Neural cell (in vitro differentiated cells): ENCODE results near the gene SLC10A1. TPM values are rescaled to one million over a fixed set of nuclear protein-coding genes. Genes with fewer than 3 reads are reported as not detected.

Source experiments
- H2AFZ ChIP-seq: fragments of 200-600, 300-800 bp; sonication (generic), shearing (Covaris generic); 2 replicates; pipeline ENCODE4 v1.6.0; 2014; ENCODE audit warnings: low read depth, mild to moderate bottlenecking, antibody characterized with exemption, low read length, moderate library complexity
- H3F3A ChIP-seq: fragments of 200-600 bp; shearing (Covaris generic); 2 replicates; pipeline ENCODE4 v1.6.1; 2016; ENCODE audit warnings: mild to moderate bottlenecking, moderate library complexity, mixed read lengths, antibody characterized with exemption, low read length; ENCODE audit not compliant: insufficient read depth, poor library complexity, severe bottlenecking
- H3K27ac ChIP-seq: fragments of 200-600, 300-800 bp; sonication (generic), shearing (Covaris generic); 2 replicates; pipeline ENCODE4 v1.5.1; 2014; ENCODE audit warnings: mild to moderate bottlenecking, low read length, moderate library complexity
- H3K27me3 ChIP-seq: fragments of 300-800, 200-600 bp; sonication (generic), shearing (Covaris generic); 2 replicates; pipeline ENCODE4 v1.6.0; 2014; ENCODE audit warnings: mild to moderate bottlenecking, low read depth, low read length, moderate library complexity; ENCODE audit not compliant: insufficient read depth
- H3K36me3 ChIP-seq: fragments of 300-800, 200-600 bp; sonication (generic), shearing (Covaris generic); 2 replicates; pipeline ENCODE4 v1.5.1; 2014; ENCODE audit warnings: mild to moderate bottlenecking, antibody characterized with exemption, low read length, moderate library complexity; ENCODE audit not compliant: insufficient read depth
- H3K4me2 ChIP-seq: fragments of 300-800, 200-600 bp; sonication (generic), shearing (Covaris generic); 2 replicates; pipeline ENCODE4 v1.6.0; 2014; ENCODE audit warnings: mild to moderate bottlenecking, low read length
- H3K4me3 ChIP-seq: fragments of 300-800, 200-600 bp; sonication (generic), shearing (Covaris generic); 2 replicates; pipeline ENCODE4 v1.5.1; 2014; ENCODE audit warnings: mild to moderate bottlenecking, low read length, moderate library complexity
- H3K79me2 ChIP-seq: fragments of 200-600 bp; shearing (Covaris generic); replicated peaks from 2 replicates; pipeline ENCODE4 v1.6.0; 2014; ENCODE audit warnings: mild to moderate bottlenecking, low read length, moderate library complexity; ENCODE audit not compliant: insufficient read depth
- H3K9ac ChIP-seq: fragments of 300-800, 200-600 bp; sonication (generic), shearing (Covaris generic); 2 replicates; pipeline ENCODE4 v1.6.1; 2016; ENCODE audit warnings: mild to moderate bottlenecking, low read length, mixed read lengths
- H3K9me2 ChIP-seq: fragments of 200-600 bp; shearing (Covaris generic); 2 replicates; pipeline ENCODE4 v1.6.1; 2016; ENCODE audit warnings: mild to moderate bottlenecking, low read length, mixed read lengths; ENCODE audit not compliant: insufficient read depth
- H3K9me3 ChIP-seq: fragments of 200-600, 300-800 bp; sonication (generic), shearing (Covaris generic); 2 replicates; pipeline ENCODE4 v1.6.1; 2016; ENCODE audit warnings: mild to moderate bottlenecking, mixed run types, low read length, moderate library complexity, mixed read lengths
- H4K20me1 ChIP-seq: fragments of 200-600 bp; shearing (Covaris generic); 2 replicates; pipeline ENCODE4 v1.6.1; 2016; ENCODE audit warnings: mild to moderate bottlenecking, mixed run types; ENCODE audit not compliant: insufficient read depth
- EZH2 ChIP-seq: fragments of 200-600, 300-800 bp; shearing (Covaris generic), sonication (generic); IDR thresholded peaks from 2 replicates; pipeline ENCODE4 v1.6.1; 2014; ENCODE audit warnings: antibody characterized with exemption, low read length, borderline replicate concordance, mild to moderate bottlenecking; ENCODE audit not compliant: insufficient read depth, poor library complexity, severe bottlenecking
- MXI1 ChIP-seq: fragments of 450-650 bp; conservative IDR thresholded peaks from 2 replicates; pipeline ENCODE4 v1.6.1; 2014; ENCODE audit warnings: antibody characterized with exemption, mild to moderate bottlenecking; ENCODE audit not compliant: poor library complexity, severe bottlenecking
- POLR2AphosphoS5 ChIP-seq: IDR thresholded peaks from 2 replicates; pipeline ENCODE4 v1.6.1; 2012
- RAD21 ChIP-seq: fragments of 450-650 bp; conservative IDR thresholded peaks from 2 replicates; pipeline ENCODE4 v1.6.1; 2014; ENCODE audit warnings: antibody characterized with exemption, mild to moderate bottlenecking, moderate library complexity
- SMC3 ChIP-seq: fragments of 450-650 bp; conservative IDR thresholded peaks from 2 replicates; pipeline ENCODE4 v1.6.1; 2014; ENCODE audit warnings: antibody characterized with exemption, mild to moderate bottlenecking, moderate library complexity; ENCODE audit not compliant: poor library complexity
- polyA plus RNA-seq: library from polyadenylated mRNA; depleted of rRNA; stranded (reverse); fragments of >200 nt; gene quantifications from 2 replicates; pipeline ENCODE4 v1.2.3, GENCODE V29; 2014
- small RNA-seq, 3 experiments: library from RNA; depleted of rRNA; stranded (forward); fragments of <200 nt; gene quantifications; one replicate each; pipeline ENCODE3, GENCODE V24; 2012
- TF ChIP-seq, protein P1 (sequence below): fragments of 450-650 bp; IDR thresholded peaks from 2 replicates; pipeline ENCODE4 v1.5.1; 2014; ENCODE audit warnings: antibody characterized with exemption, mild to moderate bottlenecking, moderate library complexity; ENCODE audit not compliant: poor library complexity, severe bottlenecking

SLC10A1 gene
- polyA plus RNA-seq, 1 donor from 2014 or later = not detected

DNA sequence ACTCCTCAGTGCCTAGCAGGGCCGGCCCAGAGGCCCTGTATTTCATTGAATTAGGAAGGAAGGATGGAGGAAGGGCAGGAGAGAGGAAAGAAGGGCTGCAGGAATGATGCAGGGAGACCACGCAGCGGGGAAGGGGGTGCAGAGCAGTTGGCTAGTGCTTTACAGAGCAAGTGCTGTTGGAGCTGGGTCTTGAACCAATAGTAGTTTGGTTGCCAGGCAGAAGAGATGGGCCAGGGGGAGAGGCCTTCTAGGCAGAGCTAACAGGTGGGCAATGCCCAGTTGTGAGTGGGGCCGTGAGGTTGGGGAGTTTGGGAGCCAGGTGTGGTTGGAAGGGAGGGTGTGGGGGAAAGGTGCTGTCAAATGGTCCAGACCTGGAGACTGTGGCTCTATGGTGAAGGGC lies 69.2 kb downstream of the SLC10A1 start:
- no peak overlapping the region for H3K4me3 ChIP-seq
- no peaks in the 10 kb centered on the region for H3K79me2 ChIP-seq
- no peaks in the 10 kb centered on the region for H3K9me3 ChIP-seq
- H3K9me2 ChIP-seq = no peaks in the 10 kb centered on the region
- H3K27me3 ChIP-seq = no peaks in the 10 kb centered on the region
- H3F3A ChIP-seq = no peaks in the 10 kb centered on the region
- no peak overlapping the region for H2AFZ ChIP-seq
- no peaks in the 10 kb centered on the region for H3K36me3 ChIP-seq
- H3K4me2 ChIP-seq = no peak overlapping the region
- TF ChIP-seq POLR2AphosphoS5 (no peak), EZH2 (no peak)
- H4K20me1 ChIP-seq = no peaks in the 10 kb centered on the region
- H3K27ac ChIP-seq = no peak overlapping the region
- no peak overlapping the region for H3K9ac ChIP-seq

DNA sequence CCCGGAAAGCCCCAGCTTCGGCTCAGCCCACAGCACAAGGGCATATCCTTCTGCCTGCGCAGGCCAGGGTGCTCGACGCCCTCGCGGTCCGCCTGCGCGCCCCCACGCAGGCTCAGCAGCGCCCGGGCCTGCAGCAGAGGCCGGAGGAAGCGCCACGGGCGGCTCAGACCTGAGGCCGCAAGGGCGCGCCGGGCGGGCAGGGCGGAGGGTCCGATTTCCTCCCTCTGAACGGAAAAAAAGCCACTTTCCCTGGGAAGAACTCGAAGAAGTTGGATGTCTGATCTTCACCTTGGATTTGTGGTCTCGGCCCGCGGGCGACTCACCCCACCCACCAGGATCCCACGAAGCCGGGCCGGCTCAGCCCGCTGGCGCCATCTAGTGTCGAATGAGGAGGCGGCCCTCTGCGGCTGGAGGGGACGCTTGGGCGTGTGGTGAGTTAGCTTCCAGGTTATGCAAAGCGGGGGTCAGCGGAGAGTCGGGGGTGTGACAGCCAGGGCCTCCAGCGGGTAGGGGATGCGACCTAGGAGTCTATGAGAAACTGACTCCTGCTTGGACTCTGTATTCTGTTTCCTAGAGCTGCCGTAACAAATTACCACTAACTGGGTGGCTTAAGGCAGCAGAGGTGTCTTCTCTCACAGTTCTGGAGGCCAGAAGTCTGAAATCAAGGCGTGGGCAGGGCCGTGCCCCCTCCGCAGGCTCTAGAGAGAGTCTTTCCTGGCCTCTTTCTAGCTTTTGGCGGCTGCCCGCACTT lies 70.1 kb downstream of the SLC10A1 start:
- Histone ChIP-seq H3K9me2 (no peaks in the 10 kb centered on the region), H3K4me2 (no peak overlapping the region), H4K20me1 (no peaks in the 10 kb centered on the region), H3K27ac (no peak overlapping the region), H3K9me3 (no peaks in the 10 kb centered on the region), H3K4me3 (no peak overlapping the region), H3K79me2 (no peaks in the 10 kb centered on the region), H3K27me3 (no peaks in the 10 kb centered on the region), H3K36me3 (no peaks in the 10 kb centered on the region), H3F3A (no peaks in the 10 kb centered on the region), H2AFZ (no peak overlapping the region), H3K9ac (no peak overlapping the region)
- TF ChIP-seq SMC3 = peak; percentile 95
- TF ChIP-seq POLR2AphosphoS5 = no peak
- TF ChIP-seq, protein P1, sequence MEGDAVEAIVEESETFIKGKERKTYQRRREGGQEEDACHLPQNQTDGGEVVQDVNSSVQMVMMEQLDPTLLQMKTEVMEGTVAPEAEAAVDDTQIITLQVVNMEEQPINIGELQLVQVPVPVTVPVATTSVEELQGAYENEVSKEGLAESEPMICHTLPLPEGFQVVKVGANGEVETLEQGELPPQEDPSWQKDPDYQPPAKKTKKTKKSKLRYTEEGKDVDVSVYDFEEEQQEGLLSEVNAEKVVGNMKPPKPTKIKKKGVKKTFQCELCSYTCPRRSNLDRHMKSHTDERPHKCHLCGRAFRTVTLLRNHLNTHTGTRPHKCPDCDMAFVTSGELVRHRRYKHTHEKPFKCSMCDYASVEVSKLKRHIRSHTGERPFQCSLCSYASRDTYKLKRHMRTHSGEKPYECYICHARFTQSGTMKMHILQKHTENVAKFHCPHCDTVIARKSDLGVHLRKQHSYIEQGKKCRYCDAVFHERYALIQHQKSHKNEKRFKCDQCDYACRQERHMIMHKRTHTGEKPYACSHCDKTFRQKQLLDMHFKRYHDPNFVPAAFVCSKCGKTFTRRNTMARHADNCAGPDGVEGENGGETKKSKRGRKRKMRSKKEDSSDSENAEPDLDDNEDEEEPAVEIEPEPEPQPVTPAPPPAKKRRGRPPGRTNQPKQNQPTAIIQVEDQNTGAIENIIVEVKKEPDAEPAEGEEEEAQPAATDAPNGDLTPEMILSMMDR = peak; percentile 95
- no peak for TF ChIP-seq MXI1
- TF ChIP-seq RAD21 = peak; percentile 97

Small RNA genes within 50 kb of the gene (small RNA-seq; reads per million reads assigned to genes)
- gene RF00614 = 0 reads per million in 3 experiments

Other genes with a start within 250 kb of the SLC10A1 start
- 3.2 and 4.3 TPM in 2 replicates for gene CCDC177, start 222.4 kb downstream of the SLC10A1 start, polyA plus RNA-seq
- gene SUSD6, start 185.6 kb downstream of the SLC10A1 start, polyA plus RNA-seq = 5.1 and 5.2 TPM in 2 replicates
- 1,017 and 1,027 TPM in 2 replicates for gene SRSF5, start 30.1 kb downstream of the SLC10A1 start, polyA plus RNA-seq
- gene SMOC1, start 82.2 kb upstream of the SLC10A1 start, polyA plus RNA-seq = 4.1 and 8.7 TPM in 2 replicates